ENCODE measurements around the gene C4orf54. TPM values are rescaled to one million over a fixed set of nuclear protein-coding genes. Genes with fewer than 3 reads are reported as not detected.

C4orf54 gene
- total RNA-seq, result under 1 TPM; 0.16 to 0.58 (median 0.34) TPM
- polyA plus RNA-seq, result under 1 TPM; 0.02 to 0.10 (median 0.02) TPM
- long read RNA-seq, donor 1, result 0 reads
- long read RNA-seq, donor 2, result 0 reads

DNA sequence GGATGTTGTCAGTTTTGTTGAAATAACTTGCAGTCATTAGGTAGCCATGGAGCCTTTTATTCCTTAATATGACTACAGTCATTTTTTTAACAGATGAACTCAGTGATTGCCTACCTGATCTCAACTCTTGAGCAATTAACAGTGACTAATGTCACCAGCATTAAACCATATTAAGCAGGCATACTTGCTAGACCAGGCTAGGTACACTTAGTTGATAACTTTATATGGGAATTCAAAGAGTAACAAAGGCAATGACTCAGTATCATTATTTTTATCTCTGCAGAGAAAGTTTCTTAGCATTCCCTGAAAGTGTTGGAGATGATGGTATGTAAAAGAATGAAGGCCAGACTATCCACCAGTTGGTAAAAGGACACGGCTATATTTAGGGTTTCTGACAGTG, at the start of gene C4orf54:
Gene C4orf54, minus strand, starts transcription at position 31 of the 400 bp plus-strand sequence. CDS start 3,180 bp downstream, outside the sequence.
- DNase-seq, result no peak
- H3K27me3 ChIP-seq (replicated peaks in 1 of 7), result no peaks in the 10 kb centered on the region
- TF ChIP-seq, protein P1, sequence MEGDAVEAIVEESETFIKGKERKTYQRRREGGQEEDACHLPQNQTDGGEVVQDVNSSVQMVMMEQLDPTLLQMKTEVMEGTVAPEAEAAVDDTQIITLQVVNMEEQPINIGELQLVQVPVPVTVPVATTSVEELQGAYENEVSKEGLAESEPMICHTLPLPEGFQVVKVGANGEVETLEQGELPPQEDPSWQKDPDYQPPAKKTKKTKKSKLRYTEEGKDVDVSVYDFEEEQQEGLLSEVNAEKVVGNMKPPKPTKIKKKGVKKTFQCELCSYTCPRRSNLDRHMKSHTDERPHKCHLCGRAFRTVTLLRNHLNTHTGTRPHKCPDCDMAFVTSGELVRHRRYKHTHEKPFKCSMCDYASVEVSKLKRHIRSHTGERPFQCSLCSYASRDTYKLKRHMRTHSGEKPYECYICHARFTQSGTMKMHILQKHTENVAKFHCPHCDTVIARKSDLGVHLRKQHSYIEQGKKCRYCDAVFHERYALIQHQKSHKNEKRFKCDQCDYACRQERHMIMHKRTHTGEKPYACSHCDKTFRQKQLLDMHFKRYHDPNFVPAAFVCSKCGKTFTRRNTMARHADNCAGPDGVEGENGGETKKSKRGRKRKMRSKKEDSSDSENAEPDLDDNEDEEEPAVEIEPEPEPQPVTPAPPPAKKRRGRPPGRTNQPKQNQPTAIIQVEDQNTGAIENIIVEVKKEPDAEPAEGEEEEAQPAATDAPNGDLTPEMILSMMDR (IDR thresholded peaks at IDR 0.05 in 8 of 11, conservative IDR thresholded peaks at IDR 0.05 in 3 of 11), result no peak
- TF ChIP-seq POLR2A (IDR thresholded peaks at IDR 0.05) (no peak), POLR2AphosphoS5 (IDR thresholded peaks at IDR 0.05) (no peak)
- H3K27ac ChIP-seq, result no peak within 1 kb of the TSS
- no peaks in the 10 kb centered on the region for H3K4me1 ChIP-seq
- 86 to 100% (median 94%) methylated on average over 1 of the region's 1 CpG for WGBS, 5 donors
- intact Hi-C loops (cut with DNase I; ENCODE audit: low total_unique reads), result no loop called here
- no peak within 1 kb of the TSS for H3K4me3 ChIP-seq
- H3K9me3 ChIP-seq, result peaks cover 0 to 14% (median 2%) of the 10 kb centered on the region in 8 donors
- no peaks in the 10 kb centered on the region for H3K36me3 ChIP-seq

DNA sequence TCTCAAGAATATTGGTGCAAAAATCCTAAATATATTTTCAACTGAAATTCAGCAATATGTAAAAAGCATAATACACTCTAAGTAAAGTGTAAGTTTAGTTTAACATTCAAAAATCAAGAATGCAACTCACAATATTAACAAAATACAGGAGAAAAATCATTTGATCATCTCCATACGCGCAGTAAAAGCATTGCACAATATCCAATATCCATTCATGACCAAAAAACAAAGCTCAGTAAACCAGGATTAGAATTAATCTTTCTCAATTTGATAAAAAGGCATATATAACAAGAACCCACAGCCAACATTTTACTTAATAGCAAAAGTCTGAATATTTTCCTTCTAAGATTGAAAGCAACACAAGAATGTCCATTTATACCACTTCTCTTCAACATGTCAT, 48.3 kb upstream of the C4orf54 start:
- peaks cover 0 to 4% (median 0%) of the 10 kb centered on the region in 8 donors for H3K9me3 ChIP-seq
- no peak overlapping the region for H3K27ac ChIP-seq
- no peaks in the 10 kb centered on the region for H3K27me3 ChIP-seq (replicated peaks in 1 of 7)
- no peaks in the 10 kb centered on the region for H3K4me1 ChIP-seq
- no peaks in the 10 kb centered on the region for H3K36me3 ChIP-seq
- TF ChIP-seq, protein P1 (IDR thresholded peaks at IDR 0.05 in 8 of 11, conservative IDR thresholded peaks at IDR 0.05 in 3 of 11), result no peak
- no peak for TF ChIP-seq POLR2A (IDR thresholded peaks at IDR 0.05)
- TF ChIP-seq POLR2AphosphoS5 (IDR thresholded peaks at IDR 0.05), result no peak
- intact Hi-C loops (cut with DNase I; ENCODE audit: low total_unique reads), result no loop called here
- no peak for DNase-seq
- no peak overlapping the region for H3K4me3 ChIP-seq
- 93 to 100% (median 97%) methylated on average over 2 of the region's 2 CpGs for WGBS, 5 donors

DNA sequence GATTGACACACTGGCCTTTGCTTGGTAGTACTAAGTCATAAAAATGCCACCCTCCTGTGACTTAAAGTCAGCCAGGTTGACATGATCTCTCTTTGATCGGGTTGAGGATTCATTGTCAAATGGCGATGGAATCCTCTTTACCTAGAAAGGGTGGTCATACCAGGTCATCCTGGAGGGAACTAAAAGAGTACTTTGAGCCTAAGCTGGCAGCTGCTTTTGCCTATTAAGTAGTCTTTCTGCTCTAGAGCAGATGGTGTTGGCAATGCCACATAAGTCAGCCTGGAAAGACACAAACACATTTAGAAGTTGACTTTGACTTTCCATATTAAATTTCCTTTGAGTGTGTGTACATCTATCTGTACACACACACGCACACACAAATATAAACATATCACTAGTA, 39.2 kb upstream of the C4orf54 start:
- H3K36me3 ChIP-seq, result no peaks in the 10 kb centered on the region
- peaks cover 0 to 28% (median 0%) of the 10 kb centered on the region in 7 donors for H3K27me3 ChIP-seq (replicated peaks in 1 of 7)
- no peak for TF ChIP-seq POLR2A (IDR thresholded peaks at IDR 0.05)
- TF ChIP-seq, protein P1 (IDR thresholded peaks at IDR 0.05 in 8 of 11, conservative IDR thresholded peaks at IDR 0.05 in 3 of 11), result no peak
- TF ChIP-seq POLR2AphosphoS5 (IDR thresholded peaks at IDR 0.05), result no peak
- H3K4me3 ChIP-seq, result no peak overlapping the region
- WGBS, 5 donors, result 84 to 95% (median 90%) methylated on average over 3 of the region's 3 CpGs
- H3K27ac ChIP-seq, result no peak overlapping the region
- peaks cover 0 to 12% (median 2%) of the 10 kb centered on the region in 8 donors for H3K9me3 ChIP-seq
- DNase-seq, result no peak
- no peaks in the 10 kb centered on the region for H3K4me1 ChIP-seq
- intact Hi-C loops (cut with DNase I; ENCODE audit: low total_unique reads), result no loop called here

DNA sequence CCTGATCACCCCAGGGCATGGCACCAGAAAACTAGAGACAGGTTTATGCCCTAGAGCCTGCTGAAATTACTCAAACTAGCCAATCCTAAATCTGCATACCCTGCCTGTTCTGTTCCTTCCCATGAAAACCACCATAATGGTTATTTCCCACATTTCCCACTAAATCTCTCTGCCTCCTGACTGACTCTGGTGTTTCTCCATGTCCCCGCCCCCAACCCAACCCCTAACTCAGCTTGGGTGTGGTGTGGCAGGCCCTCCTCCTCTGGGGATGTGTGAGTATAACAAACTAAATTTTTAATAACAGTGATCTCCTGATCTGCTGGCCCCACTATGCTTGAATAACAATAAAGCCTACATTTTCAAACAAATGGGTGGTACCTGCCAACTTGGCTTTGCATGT, 35.5 kb upstream of the C4orf54 start:
- Histone ChIP-seq H3K9me3 (peaks cover 4 to 45% (median 29%) of the 10 kb centered on the region in 8 donors), H3K27ac (no peak overlapping the region), H3K27me3 (replicated peaks in 1 of 7) (peaks cover 0 to 11% (median 0%) of the 10 kb centered on the region in 7 donors), H3K4me3 (no peak overlapping the region), H3K4me1 (no peaks in the 10 kb centered on the region), H3K36me3 (no peaks in the 10 kb centered on the region)
- 64 to 92% (median 86%) methylated on average over 1 of the region's 1 CpG for WGBS, 5 donors
- intact Hi-C loops (cut with DNase I; ENCODE audit: low total_unique reads), result no loop called here
- DNase-seq, result no peak
- TF ChIP-seq POLR2AphosphoS5 (IDR thresholded peaks at IDR 0.05) (no peak), POLR2A (IDR thresholded peaks at IDR 0.05) (no peak)
- TF ChIP-seq, protein P1 (IDR thresholded peaks at IDR 0.05 in 8 of 11, conservative IDR thresholded peaks at IDR 0.05 in 3 of 11), result no peak
